GM21723 (cell line): ENCODE measurements around the gene CCDC138.

Source experiments
- ATAC-seq: cut with Tn5 transposase; IDR thresholded peaks from one replicate; pipeline ENCODE4 v1.9.1; 2021; ENCODE audit warnings: mild to moderate bottlenecking, moderate library complexity; ENCODE audit not compliant: unreplicated experiment

CCDC138 gene

DNA sequence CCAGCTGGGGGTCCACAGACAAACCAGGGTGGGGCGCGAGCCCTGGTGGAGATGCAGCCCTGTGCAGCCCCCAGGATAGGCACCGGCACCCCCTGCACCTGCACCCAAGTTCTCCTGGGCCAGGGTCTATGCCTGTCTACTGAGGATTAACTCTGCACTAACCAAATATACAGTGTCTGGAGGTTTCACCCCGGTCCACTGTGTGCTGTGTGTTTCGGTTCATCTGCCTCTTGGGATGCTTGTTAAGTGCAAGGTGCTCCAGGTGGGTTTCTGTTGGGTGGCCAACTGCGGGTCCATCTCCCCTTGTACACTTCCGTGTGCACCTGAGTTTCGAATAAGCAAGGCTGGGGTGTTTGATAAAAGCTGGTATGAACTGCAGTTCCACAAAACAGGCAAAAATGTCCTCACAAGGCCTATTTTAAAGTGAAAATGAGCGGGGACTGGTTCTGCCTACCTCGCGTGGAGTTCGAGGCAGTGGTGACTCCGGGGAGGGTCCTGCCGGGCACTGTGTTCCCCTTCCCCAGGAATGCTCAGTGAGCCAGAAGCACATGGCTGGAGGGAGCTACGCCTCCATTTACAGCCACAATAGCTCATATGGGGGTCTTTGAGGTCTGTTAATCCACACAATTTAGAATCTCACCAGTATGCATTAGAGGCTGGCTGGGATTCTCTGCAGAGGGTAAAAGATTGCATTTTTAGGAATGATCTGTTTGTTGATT is 131.7 kb downstream of the CCDC138 start:
- ATAC-seq = no peak

DNA sequence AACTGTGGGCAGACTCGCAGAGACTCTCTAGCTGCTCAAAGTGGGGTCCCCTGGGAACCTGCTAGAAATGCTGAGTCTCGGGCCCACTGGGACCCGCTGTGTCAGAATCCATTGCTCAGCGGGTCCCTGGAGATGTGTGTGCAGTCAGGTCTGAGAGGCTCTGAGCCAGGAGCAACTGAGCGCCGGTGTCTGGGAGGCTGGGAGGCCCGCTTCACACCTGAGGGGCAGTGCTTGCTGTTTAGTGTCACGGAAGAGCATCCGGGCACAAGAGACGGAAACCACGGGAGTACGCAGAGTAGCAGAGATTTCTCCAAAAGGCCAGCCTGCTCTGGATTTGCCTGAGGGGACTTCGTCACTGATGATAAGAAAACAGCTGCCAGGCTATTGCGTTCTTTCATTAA is 132.4 kb downstream of the CCDC138 start:
- no peak for ATAC-seq

DNA sequence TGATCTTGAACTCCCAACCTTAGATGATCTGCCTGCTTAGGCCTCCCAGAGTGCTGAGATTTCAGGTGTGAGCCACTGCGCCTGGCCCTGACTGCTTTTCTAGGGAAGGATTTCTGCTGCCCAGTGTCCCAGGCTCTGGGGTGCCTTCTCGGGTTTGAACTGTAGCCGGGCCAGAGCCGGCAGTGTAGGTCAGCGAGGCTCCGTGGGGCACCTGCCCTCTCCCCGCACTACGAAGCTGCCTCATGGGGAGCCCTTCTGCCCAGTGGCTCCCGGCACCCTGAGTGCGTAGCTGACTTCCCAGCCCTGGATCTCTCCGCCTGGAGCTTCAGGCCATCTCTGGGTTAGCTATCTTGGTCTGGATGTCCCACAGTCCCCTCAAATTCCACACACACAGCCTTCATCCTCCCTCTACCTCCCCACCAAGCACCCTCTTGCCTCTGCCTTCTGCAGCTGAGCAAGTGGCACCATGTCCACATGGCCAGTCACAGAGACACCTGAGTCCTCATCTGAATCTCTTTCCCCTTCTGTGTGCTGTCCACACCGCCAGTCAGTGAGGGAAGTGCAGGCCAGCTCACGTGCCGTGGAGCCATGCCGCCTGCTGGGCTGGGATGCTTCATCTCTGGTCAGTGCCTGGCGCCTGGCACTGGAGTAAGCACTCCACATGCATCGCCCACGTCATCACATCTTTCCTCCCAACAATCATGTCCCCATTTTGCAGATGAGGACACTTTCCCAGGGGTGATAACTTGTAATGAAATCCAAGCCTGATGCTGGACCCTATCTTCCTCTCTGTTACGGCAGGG is 133.2 kb downstream of the CCDC138 start:
- no peak for ATAC-seq

DNA sequence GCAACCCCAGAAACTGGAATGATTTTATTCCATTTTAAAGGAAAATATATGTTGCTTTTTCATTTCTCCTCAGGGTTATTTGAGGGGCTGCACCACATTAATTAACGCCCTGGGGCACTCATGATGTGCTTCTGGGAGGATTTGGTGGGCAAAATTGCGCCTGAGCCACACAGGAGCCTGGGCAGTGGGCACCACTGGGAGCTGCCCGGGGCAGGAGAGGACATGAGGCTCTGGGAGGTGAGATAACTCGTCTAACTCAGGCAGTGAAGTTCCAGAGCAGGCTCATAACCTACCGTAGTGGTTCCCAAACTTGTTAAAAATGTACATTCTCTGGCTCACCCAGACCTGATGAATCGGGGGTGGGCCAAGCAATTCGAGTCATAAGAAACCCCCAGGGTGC is 134.1 kb downstream of the CCDC138 start:
- ATAC-seq = no peak

DNA sequence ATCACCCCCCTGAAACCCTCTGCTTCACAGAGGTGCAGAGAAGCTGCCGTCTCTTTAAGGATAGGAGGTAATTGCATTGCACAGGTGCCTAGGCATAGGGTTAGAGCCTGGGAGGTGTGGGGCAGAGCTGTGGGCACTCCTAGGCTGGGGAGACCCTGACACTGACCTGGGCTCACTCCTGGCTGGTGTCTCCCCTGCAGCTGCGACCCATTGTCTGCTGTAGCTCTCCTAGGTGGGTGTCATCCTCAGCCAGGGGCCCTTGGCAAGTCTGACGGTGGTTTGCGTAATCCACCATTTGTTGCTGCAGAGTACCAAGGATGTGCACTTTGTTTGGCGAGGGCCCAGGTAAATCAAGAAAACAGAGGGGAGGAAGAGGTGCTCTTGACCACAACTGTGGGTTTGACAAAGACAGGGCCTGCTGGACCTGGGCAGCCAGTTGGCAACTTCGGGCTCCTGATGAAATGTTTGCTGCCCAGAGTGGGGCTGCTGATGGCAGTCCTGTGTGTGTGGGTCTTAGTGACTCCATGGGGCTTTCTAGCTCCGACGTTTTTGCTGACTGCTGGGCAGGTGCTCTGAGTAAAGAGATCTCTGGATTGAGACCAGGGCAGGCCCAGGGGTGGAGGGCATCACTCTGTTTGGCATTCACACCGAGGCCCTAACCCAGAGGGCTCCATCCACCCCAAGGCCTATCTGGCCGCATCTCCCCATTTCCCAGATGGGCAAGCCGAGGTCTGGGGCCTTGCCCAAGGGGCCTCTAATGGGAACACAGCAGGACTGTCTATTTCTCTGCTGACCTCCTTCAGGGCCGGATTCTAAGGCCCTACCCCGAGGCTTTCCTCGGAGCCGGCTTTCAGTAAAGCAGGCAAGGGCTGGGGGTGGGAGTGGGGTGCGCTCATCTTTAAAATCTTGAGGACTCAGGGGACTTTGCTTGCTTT is 134.8 kb downstream of the CCDC138 start:
- ATAC-seq = no peak

DNA sequence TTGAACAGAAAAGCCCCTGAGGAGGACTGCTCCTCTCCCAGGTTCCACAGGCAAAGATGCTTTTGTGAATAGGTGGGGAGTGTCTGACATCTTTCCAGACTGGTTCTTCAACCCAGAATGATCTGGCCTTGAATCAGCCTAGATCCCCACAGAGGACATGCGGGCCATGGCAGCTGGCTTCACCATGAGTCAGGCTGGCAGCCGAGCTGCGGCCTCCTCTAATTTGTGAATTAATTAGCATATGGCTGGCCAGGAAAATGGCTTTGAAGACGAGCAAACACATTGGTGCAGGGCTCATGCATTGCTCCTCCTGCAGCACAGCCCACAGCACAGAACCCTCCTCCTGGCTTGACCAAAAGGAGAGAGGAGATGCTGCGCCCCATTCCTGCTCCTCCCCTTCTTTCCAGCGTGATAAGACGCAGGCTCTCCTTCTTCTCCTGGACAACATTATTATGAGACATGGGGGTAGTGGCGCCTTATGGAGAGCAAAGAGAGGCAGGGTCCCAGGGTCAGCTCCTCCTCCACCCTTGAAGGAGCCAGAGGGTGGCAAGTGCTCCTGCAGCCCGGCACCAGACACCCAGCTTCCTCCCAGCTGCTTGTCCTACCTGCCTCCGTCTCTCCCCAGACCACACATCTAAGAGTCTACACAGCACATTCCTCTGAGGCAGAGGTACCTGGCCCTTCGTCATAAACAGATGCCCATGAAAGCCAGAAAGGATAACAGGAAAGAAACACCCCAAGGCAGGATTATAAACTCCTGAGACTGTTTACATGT is 135.8 kb downstream of the CCDC138 start:
- no peak for ATAC-seq

DNA sequence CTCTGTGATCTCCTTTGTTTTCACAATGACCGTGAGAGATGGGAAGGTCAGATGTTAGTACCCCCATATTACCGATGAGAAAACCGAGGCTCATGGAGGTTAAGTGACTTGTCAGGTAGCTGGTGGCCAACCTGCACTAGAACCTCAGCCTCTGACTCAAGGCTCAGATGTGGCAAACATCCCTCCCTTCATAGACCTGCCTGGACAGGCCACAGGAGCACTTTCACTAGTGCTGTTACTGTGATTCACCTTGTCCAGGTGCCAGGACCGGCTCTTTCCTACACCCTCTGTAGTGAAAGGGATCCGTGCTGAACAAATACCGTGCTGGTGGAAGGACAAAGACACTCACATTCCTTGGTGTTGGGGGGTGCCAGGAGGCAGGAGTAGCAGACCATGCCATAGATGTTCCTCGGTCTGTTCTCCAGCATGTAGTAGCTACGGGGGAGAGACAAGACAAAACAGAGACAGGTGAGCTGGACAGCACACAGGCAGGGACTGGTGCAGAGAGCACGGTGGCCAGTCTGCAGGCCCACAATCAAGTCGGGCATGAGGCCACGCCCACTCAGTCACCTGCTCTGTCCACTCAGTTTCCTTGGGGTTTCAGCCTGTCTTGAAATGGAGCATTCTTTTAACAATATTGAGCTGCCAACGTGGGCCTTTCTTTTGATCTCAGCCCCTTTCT is 136.6 kb downstream of the CCDC138 start:
- no peak for ATAC-seq

DNA sequence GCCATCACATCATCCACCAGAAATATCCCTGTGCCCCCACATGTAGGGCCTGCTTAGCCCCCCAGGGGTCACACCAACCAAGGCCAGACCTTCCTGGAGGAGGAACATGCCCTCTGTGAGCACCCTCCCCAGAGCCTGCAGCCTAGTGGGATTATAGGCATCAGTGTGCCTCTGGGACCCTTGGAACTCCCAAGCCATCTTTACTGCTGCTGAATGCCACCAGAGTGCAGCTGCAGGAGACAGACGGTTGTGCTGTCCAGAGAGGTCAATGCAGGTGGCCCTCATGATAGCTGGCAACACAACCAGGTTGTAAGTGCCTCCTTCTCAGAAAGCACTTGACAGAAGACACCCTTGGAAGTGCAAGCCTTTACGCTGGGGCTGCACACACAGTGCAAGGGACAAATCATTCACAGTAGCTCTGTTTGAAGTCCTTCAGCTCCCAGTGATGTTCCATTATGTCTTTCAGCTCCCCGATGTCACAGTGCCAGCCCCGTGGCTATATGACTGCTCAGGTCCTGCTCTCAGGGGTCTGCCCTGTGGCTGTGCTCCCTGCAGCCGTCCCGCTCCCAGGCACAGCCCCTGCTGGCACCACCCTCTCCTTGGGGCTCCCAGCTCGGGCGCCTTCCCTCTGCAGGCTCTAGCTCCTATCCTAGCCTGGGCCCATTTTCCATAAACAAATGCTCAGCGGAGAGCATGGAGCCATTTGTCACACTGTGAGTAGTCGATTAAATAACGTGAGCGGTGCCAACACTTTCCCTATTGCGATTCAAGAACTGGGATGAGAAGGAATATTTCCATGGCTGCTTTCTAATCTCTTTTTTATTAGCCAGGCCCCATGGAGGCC is 137.4 kb downstream of the CCDC138 start:
- ATAC-seq = no peak

DNA sequence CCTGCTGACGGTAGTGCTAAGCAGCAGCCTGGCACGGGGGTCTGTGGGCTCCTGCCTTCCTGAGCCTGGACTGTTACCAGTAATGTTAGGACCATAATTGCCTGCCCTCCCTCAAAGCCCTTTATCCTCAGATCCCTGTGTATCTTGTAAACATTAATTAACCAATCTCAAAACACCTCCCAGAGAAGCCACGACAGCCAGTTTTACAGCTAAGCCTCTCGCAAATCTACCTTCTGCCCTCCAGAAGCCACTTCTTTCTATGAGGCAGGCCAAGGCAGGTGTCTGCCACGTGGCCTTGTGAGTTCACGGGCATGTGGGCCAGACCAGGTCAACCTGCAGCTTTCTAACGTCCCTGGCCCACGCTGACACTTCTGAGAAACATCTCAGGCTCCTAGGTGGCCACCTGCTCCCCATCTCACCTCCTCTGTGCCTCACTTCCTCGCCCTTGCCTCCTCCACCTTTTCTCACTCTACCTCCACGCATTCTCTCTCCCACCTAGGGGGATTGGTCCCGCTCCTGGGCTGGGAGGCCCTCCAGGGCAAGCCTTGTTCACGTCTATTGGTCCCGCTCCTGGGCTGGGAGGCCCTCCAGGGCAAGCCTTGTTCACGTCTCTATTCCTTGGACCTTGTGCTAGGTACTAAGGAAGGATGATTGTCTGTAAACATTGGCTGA is 138.1 kb downstream of the CCDC138 start:
- ATAC-seq = no peak

DNA sequence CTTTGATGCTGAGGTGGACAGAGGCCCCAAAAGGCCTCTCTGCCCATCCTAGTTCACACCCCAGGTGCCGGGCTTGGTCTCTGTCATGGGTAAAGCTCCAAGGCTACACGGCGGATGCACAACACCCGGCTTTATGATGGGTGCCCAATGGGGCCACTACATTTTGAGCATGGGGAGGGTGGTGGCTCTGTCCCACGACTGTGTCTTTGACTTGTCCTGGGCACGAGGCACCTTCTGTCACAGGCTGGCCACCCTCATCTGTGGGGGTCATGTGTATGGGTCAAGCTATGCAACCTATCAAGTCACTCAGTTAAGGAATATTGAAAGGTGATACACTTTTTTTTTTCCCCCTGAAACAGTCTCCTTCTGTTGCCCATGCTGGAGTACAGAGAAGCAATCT is 138.7 kb downstream of the CCDC138 start:
- no peak for ATAC-seq

DNA sequence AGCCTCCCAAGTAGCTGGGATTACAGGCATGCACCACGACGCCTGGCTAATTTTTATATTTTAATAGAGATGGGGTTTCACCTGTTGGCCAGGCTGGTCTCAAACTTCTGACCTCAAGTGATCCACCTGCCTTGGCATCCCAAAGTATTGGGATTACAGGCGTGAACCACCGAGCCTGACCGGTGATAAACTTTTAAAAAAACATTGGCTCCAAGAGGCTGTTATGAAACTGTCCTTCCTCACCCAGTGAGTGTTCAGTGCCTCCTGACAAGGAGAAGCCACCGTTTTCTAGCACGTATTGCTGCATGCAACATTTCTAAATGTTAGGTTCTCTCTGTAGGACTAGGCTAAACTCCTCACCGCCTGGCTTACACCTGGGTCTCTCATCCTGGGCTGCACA is 139.2 kb downstream of the CCDC138 start:
- ATAC-seq = no peak
